Neutrophil (primary cell): Measurements from ENCODE around the gene PTPRB.

ENCODE experiments used
- H3K27ac ChIP-seq: fragments of 200-600 bp; sonication (generic); 2 replicates; pipeline ENCODE4 v1.5.1; 2016; ENCODE audit warnings: mild to moderate bottlenecking, moderate library complexity
- H3K27me3 ChIP-seq: fragments of 200-600 bp; sonication (generic); 2 replicates; pipeline ENCODE4 v1.6.0; 2016; ENCODE audit warnings: mild to moderate bottlenecking
- H3K36me3 ChIP-seq: fragments of 200-600 bp; sonication (generic); 2 replicates; pipeline ENCODE4 v1.5.1; 2017
- H3K4me1 ChIP-seq, 2 experiments: fragments of 200-600 bp in 1 of 2; sonication (generic) in 1 of 2; 1 replicate in 1 of 2; 2 replicates in 1 of 2; pipeline versions ENCODE4 v1.5.1 to v1.6.1; 2013 to 2016; ENCODE audit warnings: low read depth in 1 of 2, low read length in 1 of 2, mild to moderate bottlenecking in 1 of 2, moderate library complexity in 1 of 2; ENCODE audit not compliant: control insufficient read depth in 1 of 2, insufficient read depth in 1 of 2
- H3K4me3 ChIP-seq, 2 experiments: fragments of 200-600 bp in 1 of 2; sonication (generic) in 1 of 2; 1 replicate in 1 of 2; 2 replicates in 1 of 2; pipeline ENCODE4 v1.5.1; 2013 to 2016; ENCODE audit warnings: low read depth in 1 of 2, low read length in 1 of 2, mild to moderate bottlenecking in 1 of 2, moderate library complexity in 1 of 2
- H3K9me3 ChIP-seq: fragments of 200-600 bp; sonication (generic); 2 replicates; pipeline ENCODE4 v1.5.1; 2016
- CTCF ChIP-seq: fragments of 200-600 bp; sonication (generic); IDR thresholded peaks from 2 replicates; pipeline ENCODE4 v1.5.1; 2016; ENCODE audit warnings: antibody characterized with exemption

Gene PTPRB

GRCh38 chr12:70583251-70583650, 54.0 kb downstream of the PTPRB start:
- H3K9me3 ChIP-seq, result no peaks in the 10 kb centered on the region
- peaks cover 11% of the 10 kb centered on the region for H3K27me3 ChIP-seq
- no peak overlapping the region for H3K4me3 ChIP-seq
- TF ChIP-seq CTCF, result no peak
- H3K27ac ChIP-seq, result no peak overlapping the region
- no peaks in the 10 kb centered on the region for H3K4me1 ChIP-seq
- no peaks in the 10 kb centered on the region for H3K36me3 ChIP-seq

DNA sequence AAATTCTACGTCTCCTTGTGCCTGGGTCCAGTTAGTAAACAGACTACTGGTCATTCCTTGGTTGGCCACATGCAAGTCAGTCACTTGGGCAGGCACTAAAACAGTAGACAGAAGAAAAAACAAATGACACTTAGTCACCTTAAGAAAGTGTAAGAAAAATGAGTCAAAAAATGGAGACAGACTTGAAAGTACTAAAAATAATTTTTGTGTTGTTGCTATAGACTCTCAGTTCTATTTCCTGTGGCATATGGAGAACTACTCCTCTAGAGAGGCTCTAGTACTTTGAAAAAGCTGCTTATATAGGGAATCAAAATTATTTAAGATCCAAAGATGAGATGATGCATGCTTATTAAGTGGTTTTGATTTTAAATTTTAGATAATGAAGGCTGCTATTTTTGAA, 56.0 kb downstream of the PTPRB start:
- H3K27ac ChIP-seq, result no peak overlapping the region
- no peak for TF ChIP-seq CTCF
- H3K27me3 ChIP-seq, result peaks cover 11% of the 10 kb centered on the region
- no peaks in the 10 kb centered on the region for H3K9me3 ChIP-seq
- no peaks in the 10 kb centered on the region for H3K4me1 ChIP-seq
- H3K36me3 ChIP-seq, result no peaks in the 10 kb centered on the region
- H3K4me3 ChIP-seq, result no peak overlapping the region

GRCh38 chr12:70577283-70577634, 60.0 kb downstream of the PTPRB start:
- Histone ChIP-seq H3K27ac (no peak overlapping the region), H3K4me1 (no peaks in the 10 kb centered on the region), H3K36me3 (no peaks in the 10 kb centered on the region), H3K4me3 (no peak overlapping the region), H3K27me3 (peaks cover 5% of the 10 kb centered on the region), H3K9me3 (no peaks in the 10 kb centered on the region)
- TF ChIP-seq CTCF, result no peak

DNA sequence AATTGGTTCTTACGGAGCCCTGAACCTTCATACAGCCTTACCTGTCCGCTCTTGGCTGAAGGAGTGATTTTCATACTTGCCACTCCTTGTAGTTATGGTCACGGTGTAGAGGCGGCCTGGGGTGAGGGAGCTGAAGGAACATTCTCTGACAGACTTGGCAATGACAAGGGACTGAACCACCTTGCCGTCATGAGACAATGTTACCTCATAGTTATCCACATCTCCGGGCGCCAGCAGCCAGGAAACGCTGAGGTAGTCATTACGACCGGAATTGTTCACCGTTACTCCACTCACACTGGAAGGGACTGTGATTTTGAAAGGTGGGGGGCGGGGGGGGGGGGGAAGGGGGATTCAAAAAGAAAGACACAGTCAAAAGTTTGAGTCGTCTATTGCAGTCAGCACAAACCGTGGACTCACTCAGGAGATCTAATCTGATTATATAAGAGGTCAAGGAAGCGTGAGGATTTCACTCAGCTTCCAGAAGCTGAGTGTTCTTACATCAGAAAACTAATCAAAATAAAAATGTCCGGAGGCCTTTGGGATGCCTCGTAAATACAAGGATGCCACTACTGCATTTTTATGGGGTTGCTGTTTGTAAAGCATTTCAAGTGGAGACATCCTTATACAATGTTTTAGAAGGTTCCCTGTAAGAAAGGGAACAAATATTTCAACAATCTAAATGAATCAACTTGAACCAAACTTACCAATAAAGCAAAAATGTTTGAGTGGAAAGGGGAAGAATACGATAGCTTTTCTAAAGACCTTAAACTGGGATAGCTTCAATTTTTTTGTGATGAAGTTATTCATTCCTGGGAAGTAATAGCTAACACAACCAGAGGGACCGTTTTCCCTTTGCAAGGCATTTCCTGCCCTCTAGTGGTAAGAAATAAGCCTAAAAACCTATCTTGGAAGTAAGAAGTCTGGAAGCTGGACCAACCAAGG, 60.6 kb downstream of the PTPRB start:
- TF ChIP-seq CTCF, result no peak
- Histone ChIP-seq H3K4me1 (no peaks in the 10 kb centered on the region), H3K36me3 (no peaks in the 10 kb centered on the region), H3K4me3 (no peak overlapping the region), H3K27me3 (no peaks in the 10 kb centered on the region), H3K27ac (no peak overlapping the region), H3K9me3 (no peaks in the 10 kb centered on the region)

DNA sequence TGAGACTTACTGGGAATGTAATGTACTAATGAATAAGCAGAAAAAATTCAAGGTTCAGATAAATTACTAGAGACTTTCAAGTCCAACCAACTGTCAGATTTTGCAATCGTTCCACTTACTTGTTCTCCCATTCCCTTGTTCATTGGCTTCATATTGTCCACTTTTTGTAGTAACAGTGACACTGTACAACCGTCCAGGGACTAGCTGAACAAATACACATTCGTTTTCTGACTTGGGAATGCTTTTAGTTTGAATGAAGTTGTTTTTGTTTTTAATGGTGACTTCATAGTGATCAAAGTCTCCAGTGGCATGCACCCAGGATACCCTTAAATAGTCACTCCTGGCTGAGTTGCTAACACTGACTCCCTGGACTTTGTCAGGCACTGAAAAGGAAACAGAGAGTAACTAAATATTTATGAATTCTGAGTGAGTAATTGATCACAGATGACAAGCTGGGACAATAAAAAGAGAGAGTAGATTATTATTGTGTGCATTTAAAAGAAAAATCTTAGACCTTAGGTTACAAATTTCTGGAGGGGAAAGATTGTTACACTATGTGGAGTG, 65.4 kb downstream of the PTPRB start:
- no peak for TF ChIP-seq CTCF
- H3K36me3 ChIP-seq, result no peaks in the 10 kb centered on the region
- H3K9me3 ChIP-seq, result no peaks in the 10 kb centered on the region
- no peaks in the 10 kb centered on the region for H3K4me1 ChIP-seq
- H3K27me3 ChIP-seq, result no peaks in the 10 kb centered on the region
- no peak overlapping the region for H3K27ac ChIP-seq
- no peak overlapping the region for H3K4me3 ChIP-seq
